ENCODE results near the gene LIMK2.

The LIMK2 gene

GRCh38 chr22:31329029-31329428 lies 116.9 kb downstream of the LIMK2 start:
- DNase-seq (ENCODE audit: low spot score) = no peak

Small RNAs within 50 kb of the gene (small RNA-seq; reads per million reads assigned to genes)
- gene RF00019 = 0 reads per million in 2 experiments
- gene RNA5SP496 = 0 reads per million in 2 experiments
- gene RNU6-1128P = 0 reads per million in 2 experiments

Measured in SK-N-DZ (cell line).